Activated CD8-positive, alpha-beta T cell treated with anti-CD3 and anti-CD28 coated beads, Interleukin-2, amount 10 ng/mL, durations not matched to agents 7 days and 5 days (primary cell): ENCODE data around the gene PLEKHA8. TPM values are rescaled to one million over a fixed set of nuclear protein-coding genes. Genes with fewer than 3 reads are reported as not detected.
"Not testable (repeated sequence)": the region's sequence is repeated elsewhere in the genome, so short reads cannot be mapped to it uniquely, and the experiment has no call there.

Experiments used
- ATAC-seq: fragments of 150-1000 bp; cut with Tn5 transposase; one replicate; pipeline ENCODE4 v1.10.0; 2021; ENCODE audit warnings: moderate library complexity
- CTCF ChIA-PET: fragments of 350-600 bp; sonication (Branson Sonifier 250); formaldehyde crosslinking; loops from one replicate; lab custom pipeline; 2021; ENCODE audit warnings: antibody characterized with exemption; lab: Charles Lee
- POLR2A ChIA-PET: fragments of 350-600 bp; sonication (Branson Sonifier 250); formaldehyde crosslinking; loops from one replicate; lab custom pipeline; 2021; ENCODE audit warnings: antibody characterized with exemption; lab: Charles Lee
- DNase-seq: peaks from one replicate; pipeline ENCODE4 v3.0.0-alpha.2; 2020
- H3K27ac Mint-ChIP-seq: one replicate; pipeline ENCODE4 v1.8.0; 2021; ENCODE audit warnings: mild to moderate bottlenecking, mixed read lengths
- H3K27me3 Mint-ChIP-seq: one replicate; pipeline ENCODE4 v1.8.0; 2021; ENCODE audit warnings: low read depth, mixed read lengths
- H3K36me3 Mint-ChIP-seq: one replicate; pipeline ENCODE4 v1.8.0; 2021; ENCODE audit warnings: low read depth, mixed read lengths
- H3K4me1 Mint-ChIP-seq: one replicate; pipeline ENCODE4 v1.8.0; 2021; ENCODE audit warnings: low read depth, mixed read lengths
- H3K4me3 Mint-ChIP-seq: one replicate; pipeline ENCODE4 v1.8.0; 2021; ENCODE audit warnings: mild to moderate bottlenecking, mixed read lengths
- H3K9me3 Mint-ChIP-seq: one replicate; pipeline ENCODE4 v1.8.0; 2022; ENCODE audit warnings: mixed read lengths; ENCODE audit not compliant: insufficient read depth
- total RNA-seq, 2 experiments: library from RNA; stranded (reverse); gene quantifications; one replicate each; pipeline ENCODE4 v1.2.3, GENCODE V29; 2021

Gene PLEKHA8
- total RNA-seq, 2 experiments from 2014 or later, result 8.9 to 11.5 TPM

DNA sequence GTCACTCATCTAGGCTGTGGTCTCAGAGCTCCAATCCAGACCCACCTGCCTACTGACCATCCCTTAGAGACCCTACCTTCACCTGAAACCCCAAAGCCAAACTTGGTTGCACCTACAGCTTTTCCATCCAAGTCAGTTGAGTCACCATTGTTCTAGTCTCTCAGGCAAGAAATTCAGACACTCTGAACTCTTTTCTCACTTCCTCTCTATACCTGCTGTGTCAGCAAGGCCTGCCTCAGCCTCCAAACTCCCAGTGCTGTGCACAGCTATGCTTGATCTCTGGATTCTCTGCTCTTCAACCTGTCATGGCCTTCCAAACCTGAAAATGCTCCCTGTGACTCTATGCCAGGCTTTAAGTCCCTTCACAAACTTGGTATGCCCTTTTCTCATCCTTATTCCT is 59.2 kb downstream of the PLEKHA8 start:
- no peak overlapping the region for H3K4me3 Mint-ChIP-seq
- H3K4me1 Mint-ChIP-seq, result peaks cover 7% of the 10 kb centered on the region
- DNase-seq, result no peak
- no peaks in the 10 kb centered on the region for H3K9me3 Mint-ChIP-seq
- ChIA-PET POLR2A (no interaction called here), CTCF (interaction anchor here (1.1 to 2.3 kb wide), 3 partner anchors 13 to 25 kb away, joined by 3 to 8 read pairs (median 8); no protein-coding TSS in a partner anchor)
- no peaks in the 10 kb centered on the region for H3K27me3 Mint-ChIP-seq
- ATAC-seq, result no peak
- no peaks in the 10 kb centered on the region for H3K36me3 Mint-ChIP-seq
- no peak overlapping the region for H3K27ac Mint-ChIP-seq

DNA sequence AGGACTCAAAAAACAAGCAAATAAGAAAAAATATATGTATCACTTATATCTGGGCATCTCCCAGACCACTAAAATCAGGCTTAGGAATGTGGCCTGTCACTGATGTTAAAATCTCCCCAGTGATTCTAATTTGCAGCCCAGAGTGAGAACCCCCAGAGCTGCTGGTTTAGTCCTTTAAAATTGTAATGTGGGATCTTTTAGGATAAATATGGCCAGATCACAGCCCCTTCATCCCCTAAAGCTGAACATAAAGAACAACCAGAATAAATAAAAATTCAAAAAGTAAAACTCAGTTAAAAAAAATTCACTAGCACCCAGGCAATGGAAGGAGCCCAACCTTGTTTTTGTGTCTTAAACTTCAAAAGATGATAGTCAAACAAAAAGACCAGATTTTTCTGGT is 60.1 kb downstream of the PLEKHA8 start:
- peaks cover 7% of the 10 kb centered on the region for H3K4me1 Mint-ChIP-seq
- CTCF ChIA-PET, result interaction anchor here (1.1 to 2.2 kb wide), 3 partner anchors 14 to 46 kb away, joined by 3 to 8 read pairs (median 3); partner anchors contain the start of gene MTURN
- DNase-seq (no peak), ATAC-seq (no peak)
- no peak overlapping the region for H3K27ac Mint-ChIP-seq
- POLR2A ChIA-PET, result no interaction called here
- no peak overlapping the region for H3K4me3 Mint-ChIP-seq
- H3K36me3 Mint-ChIP-seq, result no peaks in the 10 kb centered on the region
- no peaks in the 10 kb centered on the region for H3K9me3 Mint-ChIP-seq
- H3K27me3 Mint-ChIP-seq, result no peaks in the 10 kb centered on the region

DNA sequence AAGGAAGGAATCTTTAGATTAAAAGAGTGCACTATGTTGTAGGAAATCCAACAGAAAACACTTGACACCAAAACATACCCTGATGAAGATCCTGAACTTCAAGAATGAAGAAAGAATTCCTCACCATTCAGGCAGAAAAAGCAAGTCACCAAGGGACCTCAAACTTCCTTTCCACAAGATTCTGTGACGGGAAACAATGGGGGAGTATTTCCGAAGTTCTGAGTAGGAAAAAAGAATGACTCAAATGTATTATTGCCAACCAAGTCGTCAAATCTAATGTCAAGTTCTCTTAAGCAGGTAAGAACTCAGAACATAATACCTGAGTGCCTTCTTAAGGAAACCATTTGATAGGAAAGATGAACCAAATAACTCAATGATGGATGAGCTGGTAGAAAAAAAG is 61.9 kb downstream of the PLEKHA8 start:
- H3K9me3 Mint-ChIP-seq, result no peaks in the 10 kb centered on the region
- peaks cover 3% of the 10 kb centered on the region for H3K4me1 Mint-ChIP-seq
- no peak overlapping the region for H3K27ac Mint-ChIP-seq
- no peaks in the 10 kb centered on the region for H3K27me3 Mint-ChIP-seq
- H3K36me3 Mint-ChIP-seq, result no peaks in the 10 kb centered on the region
- ChIA-PET POLR2A (interaction anchor here (0.6 kb wide), 1 partner anchor 468 kb away, joined by 3 read pairs; no protein-coding TSS in a partner anchor), CTCF (no interaction called here)
- ATAC-seq (no peak), DNase-seq (no peak)
- no peak overlapping the region for H3K4me3 Mint-ChIP-seq

DNA sequence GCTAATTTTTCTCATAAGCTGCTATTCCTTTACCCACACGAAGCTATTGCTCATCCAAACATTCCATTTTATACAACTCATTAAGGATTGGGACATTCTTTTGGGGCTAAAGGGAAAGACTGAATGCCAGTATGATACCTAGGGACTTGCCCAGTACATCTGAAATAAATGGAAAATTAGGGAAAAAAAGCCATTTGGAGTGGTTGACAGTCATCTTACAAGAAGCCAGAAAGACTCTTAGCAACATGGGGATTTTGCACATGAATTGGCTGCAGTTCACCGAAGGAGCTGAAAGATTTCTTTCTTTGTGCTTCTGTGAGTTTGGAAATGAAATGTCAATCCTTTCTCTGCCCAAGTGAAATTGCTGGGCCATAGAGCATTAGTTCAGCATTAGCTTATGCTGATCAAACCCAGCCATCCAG is 63.3 kb downstream of the PLEKHA8 start:
- CTCF ChIA-PET, result no interaction called here
- POLR2A ChIA-PET, result no interaction called here
- no peaks in the 10 kb centered on the region for H3K27me3 Mint-ChIP-seq
- no peak overlapping the region for H3K4me3 Mint-ChIP-seq
- ATAC-seq, result no peak
- no peaks in the 10 kb centered on the region for H3K9me3 Mint-ChIP-seq
- H3K4me1 Mint-ChIP-seq, result peaks cover 3% of the 10 kb centered on the region
- H3K27ac Mint-ChIP-seq, result no peak overlapping the region
- no peak for DNase-seq
- no peaks in the 10 kb centered on the region for H3K36me3 Mint-ChIP-seq

DNA sequence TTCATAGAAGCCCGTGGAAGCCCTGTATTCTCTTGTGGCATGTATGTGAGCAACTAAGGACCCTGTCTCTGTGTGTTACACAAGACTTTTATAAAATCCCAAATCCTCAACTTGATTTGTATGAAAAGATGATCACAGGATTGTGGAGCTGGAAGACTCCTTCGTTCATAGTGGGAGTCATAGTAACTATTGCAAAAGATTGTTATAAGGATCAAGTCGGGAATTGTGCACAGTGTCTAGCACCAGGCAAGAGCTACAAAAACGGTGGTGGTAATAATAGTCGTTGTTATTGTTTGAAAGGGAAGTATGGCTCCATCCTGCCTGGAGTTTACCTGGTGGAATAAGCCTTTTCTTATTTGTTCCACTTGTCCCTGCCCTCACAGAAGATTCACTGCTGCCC is 63.8 kb downstream of the PLEKHA8 start:
- H3K27ac Mint-ChIP-seq, result no peak overlapping the region
- no peak overlapping the region for H3K4me3 Mint-ChIP-seq
- H3K9me3 Mint-ChIP-seq, result no peaks in the 10 kb centered on the region
- peaks cover 3% of the 10 kb centered on the region for H3K4me1 Mint-ChIP-seq
- no peak for ATAC-seq
- POLR2A ChIA-PET, result no interaction called here
- no peak for DNase-seq
- CTCF ChIA-PET, result no interaction called here
- H3K27me3 Mint-ChIP-seq, result no peaks in the 10 kb centered on the region
- no peaks in the 10 kb centered on the region for H3K36me3 Mint-ChIP-seq

DNA sequence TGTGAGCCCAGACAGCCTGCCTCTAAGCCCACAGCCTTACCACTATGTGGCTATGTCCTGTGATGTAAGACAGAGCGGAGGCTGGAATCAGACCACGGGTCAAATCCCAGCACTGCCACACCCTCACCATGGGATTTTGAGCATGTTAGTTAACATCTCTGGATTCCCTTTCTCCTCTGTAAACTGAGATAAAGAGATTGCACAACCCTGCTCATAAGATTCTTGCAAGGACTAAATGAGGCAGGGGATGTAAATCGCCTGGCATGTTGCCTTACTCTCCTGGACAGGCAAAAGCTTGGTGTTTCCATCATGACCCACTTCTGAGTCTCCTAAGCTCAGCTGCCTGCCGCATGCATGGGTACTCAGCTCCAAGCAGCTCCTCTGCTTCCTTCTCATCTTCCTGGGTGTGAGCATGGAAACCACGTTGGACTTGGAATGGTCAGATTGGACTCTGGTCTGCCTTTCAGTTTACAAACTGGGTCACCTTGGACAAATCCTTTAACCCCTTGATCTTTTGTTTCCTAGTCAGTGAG is 65.3 kb downstream of the PLEKHA8 start:
- Mint-ChIP-seq H3K27ac (no peak overlapping the region), H3K9me3 (no peaks in the 10 kb centered on the region), H3K4me1 (no peaks in the 10 kb centered on the region), H3K4me3 (no peak overlapping the region), H3K27me3 (no peaks in the 10 kb centered on the region), H3K36me3 (no peaks in the 10 kb centered on the region)
- ChIA-PET CTCF (no interaction called here), POLR2A (no interaction called here)
- ATAC-seq, result no peak
- DNase-seq, result no peak

- H3K4me3 Mint-ChIP-seq, H3K4me1 Mint-ChIP-seq, CTCF ChIA-PET, H3K27ac Mint-ChIP-seq, POLR2A ChIA-PET, H3K9me3 Mint-ChIP-seq, H3K36me3 Mint-ChIP-seq, ATAC-seq, H3K27me3 Mint-ChIP-seq, DNase-seq: not testable (repeated sequence)
Observed at GRCh38 chr7:30098599-30098998, 70.4 kb downstream of the PLEKHA8 start.

GRCh38 chr7:30102281-30102680 is 74.1 kb downstream of the PLEKHA8 start:
- CTCF ChIA-PET, result no interaction called here
- Mint-ChIP-seq H3K9me3 (no peaks in the 10 kb centered on the region), H3K4me1 (no peaks in the 10 kb centered on the region), H3K36me3 (no peaks in the 10 kb centered on the region), H3K4me3 (no peak overlapping the region), H3K27ac (no peak overlapping the region), H3K27me3 (no peaks in the 10 kb centered on the region)
- ATAC-seq (no peak), DNase-seq (no peak)
- POLR2A ChIA-PET, result no interaction called here

DNA sequence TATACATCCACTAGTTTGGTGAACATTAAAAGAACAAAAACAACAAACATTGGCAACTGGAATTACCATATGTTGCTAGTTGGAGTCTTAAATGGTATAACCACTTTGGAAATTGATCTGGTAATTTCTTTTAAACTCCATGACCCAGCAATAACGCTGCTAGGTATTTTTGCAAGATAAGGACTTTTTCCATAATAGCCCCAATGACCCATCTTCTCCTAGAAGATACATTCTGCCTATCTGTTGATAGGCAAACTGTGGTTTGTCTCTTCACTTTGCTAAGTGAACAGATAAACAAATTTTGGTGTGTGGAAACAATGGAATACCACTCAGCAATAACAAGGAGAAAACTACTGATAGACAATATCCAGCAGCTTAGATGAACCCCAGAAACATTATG is 75.9 kb downstream of the PLEKHA8 start:
- no peak for ATAC-seq
- H3K9me3 Mint-ChIP-seq, result no peaks in the 10 kb centered on the region
- ChIA-PET CTCF (interaction anchor here (1.0 kb wide), 1 partner anchor 16 kb away, joined by 3 read pairs; no protein-coding TSS in a partner anchor), POLR2A (no interaction called here)
- no peak overlapping the region for H3K4me3 Mint-ChIP-seq
- no peaks in the 10 kb centered on the region for H3K36me3 Mint-ChIP-seq
- DNase-seq, result no peak
- H3K27ac Mint-ChIP-seq, result no peak overlapping the region
- H3K4me1 Mint-ChIP-seq, result no peaks in the 10 kb centered on the region
- H3K27me3 Mint-ChIP-seq, result no peaks in the 10 kb centered on the region

DNA sequence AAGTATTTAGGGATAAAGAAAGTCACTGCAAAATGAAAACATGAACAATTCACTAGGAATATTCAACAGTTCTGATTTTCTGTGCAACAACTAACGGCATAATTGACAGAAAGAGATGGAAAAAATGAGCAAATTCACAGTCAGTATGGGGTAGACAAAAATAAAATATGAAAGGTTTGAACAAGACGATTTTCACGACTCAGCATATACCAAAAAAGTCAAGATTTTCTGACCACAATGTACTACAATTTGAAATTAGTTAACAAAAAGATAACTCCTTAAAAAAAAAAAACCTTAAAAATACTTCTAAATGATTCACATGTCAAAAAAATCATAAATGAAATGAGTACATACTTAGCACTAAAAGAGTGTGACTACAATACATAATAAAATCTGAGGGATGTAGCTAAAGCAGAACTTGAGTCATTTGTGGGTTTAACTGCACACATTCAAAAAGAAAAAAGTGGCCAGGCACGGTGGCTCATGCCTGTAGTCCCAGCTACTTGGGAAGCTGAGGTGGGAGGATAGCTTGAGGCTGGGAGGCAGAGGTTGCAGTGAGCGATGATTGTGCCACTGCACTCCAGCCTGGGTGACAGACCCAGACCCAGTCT is 84.0 kb downstream of the PLEKHA8 start:
- Mint-ChIP-seq H3K4me3 (no peak overlapping the region), H3K27me3 (no peaks in the 10 kb centered on the region), H3K27ac (no peak overlapping the region), H3K9me3 (peaks cover 21% of the 10 kb centered on the region), H3K4me1 (peaks cover 7% of the 10 kb centered on the region), H3K36me3 (peaks cover 7% of the 10 kb centered on the region)
- POLR2A ChIA-PET, result no interaction called here
- CTCF ChIA-PET, result no interaction called here
- DNase-seq, result no peak
- no peak for ATAC-seq

GRCh38 chr7:30113144-30113543 is 84.9 kb downstream of the PLEKHA8 start:
- DNase-seq (no peak), ATAC-seq (no peak)
- H3K4me1 Mint-ChIP-seq, result peaks cover 7% of the 10 kb centered on the region
- peaks cover 21% of the 10 kb centered on the region for H3K9me3 Mint-ChIP-seq
- H3K36me3 Mint-ChIP-seq, result peaks cover 7% of the 10 kb centered on the region
- no peak overlapping the region for H3K27ac Mint-ChIP-seq
- ChIA-PET POLR2A (no interaction called here), CTCF (no interaction called here)
- H3K4me3 Mint-ChIP-seq, result no peak overlapping the region
- H3K27me3 Mint-ChIP-seq, result no peaks in the 10 kb centered on the region

- Mint-ChIP-seq H3K36me3 (peaks cover 7% of the 10 kb centered on the region), H3K4me1 (peaks cover 7% of the 10 kb centered on the region), H3K9me3 (peaks cover 21% of the 10 kb centered on the region), H3K27me3 (no peaks in the 10 kb centered on the region), H3K4me3 (no peak overlapping the region), H3K27ac (no peak overlapping the region)
- ATAC-seq (no peak), DNase-seq (no peak)
- POLR2A ChIA-PET, result no interaction called here
- CTCF ChIA-PET, result no interaction called here
Observed at GRCh38 chr7:30114536-30115238, 86.5 kb downstream of the PLEKHA8 start.
